ENCODE data around the gene ST8SIA1. TPM values are rescaled to one million over a fixed set of nuclear protein-coding genes. Genes with fewer than 3 reads are reported as not detected.

The ST8SIA1 gene
- total and polyA plus RNA-seq, 2 experiments from 2014 or later = 5.3 to 10.1 TPM

GRCh38 chr12:22356231-22356630 is 21.7 kb upstream of the ST8SIA1 start:
- no peak for DNase-seq (ENCODE audit: low read depth in 1 of 2, low spot score in 1 of 2)
- H3K4me3 ChIP-seq = no peak overlapping the region
- H3K4me1 ChIP-seq (ENCODE audit: low read depth) = peaks cover 6% of the 10 kb centered on the region
- TF ChIP-seq CTCF (IDR thresholded peaks at IDR 0.05; ENCODE audit: low read depth, low read length) = no peak
- H3K27ac ChIP-seq = no peak overlapping the region
- H3K9me3 ChIP-seq (ENCODE audit: low read depth) = no peaks in the 10 kb centered on the region
- no peaks in the 10 kb centered on the region for H3K36me3 ChIP-seq
- no peaks in the 10 kb centered on the region for H3K27me3 ChIP-seq

- Histone ChIP-seq H3K4me3 (no peak overlapping the region), H3K27me3 (no peaks in the 10 kb centered on the region), H3K4me1 (ENCODE audit: low read depth) (peaks cover 6% of the 10 kb centered on the region), H3K36me3 (no peaks in the 10 kb centered on the region), H3K9me3 (ENCODE audit: low read depth) (no peaks in the 10 kb centered on the region), H3K27ac (no peak overlapping the region)
- TF ChIP-seq CTCF (IDR thresholded peaks at IDR 0.05; ENCODE audit: low read depth, low read length) = no peak
- no peak for DNase-seq (ENCODE audit: low read depth in 1 of 2, low spot score in 1 of 2)
Observed at GRCh38 chr12:22355011-22355580, 20.6 kb upstream of the ST8SIA1 start.

GRCh38 chr12:22353615-22354325 is 19.3 kb upstream of the ST8SIA1 start:
- peaks cover 6% of the 10 kb centered on the region for H3K4me1 ChIP-seq (ENCODE audit: low read depth)
- H3K27ac ChIP-seq = no peak overlapping the region
- H3K27me3 ChIP-seq = no peaks in the 10 kb centered on the region
- no peak for DNase-seq (ENCODE audit: low read depth in 1 of 2, low spot score in 1 of 2)
- no peak overlapping the region for H3K4me3 ChIP-seq
- no peaks in the 10 kb centered on the region for H3K36me3 ChIP-seq
- no peaks in the 10 kb centered on the region for H3K9me3 ChIP-seq (ENCODE audit: low read depth)
- no peak for TF ChIP-seq CTCF (IDR thresholded peaks at IDR 0.05; ENCODE audit: low read depth, low read length)

GRCh38 chr12:22350886-22351285 is 16.4 kb upstream of the ST8SIA1 start:
- H3K27ac ChIP-seq = no peak overlapping the region
- no peak overlapping the region for H3K4me3 ChIP-seq
- H3K36me3 ChIP-seq = no peaks in the 10 kb centered on the region
- H3K4me1 ChIP-seq (ENCODE audit: low read depth) = peaks cover 6% of the 10 kb centered on the region
- TF ChIP-seq CTCF (IDR thresholded peaks at IDR 0.05; ENCODE audit: low read depth, low read length) = no peak
- no peak for DNase-seq (ENCODE audit: low read depth in 1 of 2, low spot score in 1 of 2)
- no peaks in the 10 kb centered on the region for H3K9me3 ChIP-seq (ENCODE audit: low read depth)
- H3K27me3 ChIP-seq = no peaks in the 10 kb centered on the region

- TF ChIP-seq CTCF (IDR thresholded peaks at IDR 0.05; ENCODE audit: low read depth, low read length) = no peak
- DNase-seq (ENCODE audit: low read depth in 1 of 2, low spot score in 1 of 2) = no peak
- H3K27ac ChIP-seq = no peak overlapping the region
- no peaks in the 10 kb centered on the region for H3K36me3 ChIP-seq
- H3K4me3 ChIP-seq = no peak overlapping the region
- no peaks in the 10 kb centered on the region for H3K4me1 ChIP-seq (ENCODE audit: low read depth)
- H3K27me3 ChIP-seq = no peaks in the 10 kb centered on the region
- no peaks in the 10 kb centered on the region for H3K9me3 ChIP-seq (ENCODE audit: low read depth)
Observed at GRCh38 chr12:22348208-22348607, 13.7 kb upstream of the ST8SIA1 start.
